ENCODE results near the gene WBP1L.
"Not testable (repeated sequence)": the region's sequence is repeated elsewhere in the genome, so short reads cannot be mapped to it uniquely, and the experiment has no call there.

Gene WBP1L

DNA sequence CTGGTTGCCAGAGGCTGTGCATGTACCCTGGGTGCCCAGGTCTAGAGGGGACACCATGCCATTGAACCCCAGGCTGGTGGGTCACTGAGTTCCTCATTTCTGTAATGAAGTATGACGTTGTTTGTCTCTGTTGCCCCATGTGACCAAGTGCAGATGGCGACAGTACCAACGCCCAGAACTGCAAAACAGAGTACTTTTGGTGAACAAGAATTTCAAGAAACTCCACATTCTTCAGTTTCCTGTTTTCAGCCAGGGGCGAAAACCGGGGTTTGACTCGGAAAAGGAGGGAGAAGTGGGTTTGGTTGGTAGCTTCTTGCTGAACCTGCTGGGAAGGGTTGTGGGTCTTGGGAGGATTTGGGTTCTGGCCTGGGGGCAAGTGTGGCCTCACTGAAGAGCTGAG, 75.3 kb downstream of the WBP1L start:
- Mint-ChIP-seq H3K27ac (no peak overlapping the region), H3K36me3 (no peaks in the 10 kb centered on the region), H3K9me3 (no peaks in the 10 kb centered on the region), H3K4me3 (no peak overlapping the region), H3K27me3 (no peaks in the 10 kb centered on the region), H3K4me1 (peaks cover 8% of the 10 kb centered on the region)

DNA sequence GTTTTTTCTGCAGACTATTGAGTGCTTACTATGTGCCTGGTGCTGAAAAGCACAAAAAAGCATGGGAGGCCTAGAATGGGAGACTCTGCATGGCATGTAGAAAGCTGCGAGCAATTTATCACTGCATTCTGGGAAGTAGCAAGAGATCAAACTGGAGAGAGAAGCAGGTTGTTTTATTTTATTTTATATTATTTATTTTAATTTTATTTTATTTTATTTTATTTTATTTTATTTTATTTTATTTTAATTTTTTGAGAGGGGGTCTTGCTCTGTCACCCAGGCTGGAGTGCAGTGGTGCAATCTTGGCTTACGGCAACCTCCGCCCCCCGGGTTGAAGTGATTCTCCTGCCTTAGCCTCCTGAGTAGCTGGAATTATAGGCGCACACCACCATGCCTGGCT, 76.3 kb downstream of the WBP1L start:
- not testable (repeated sequence) for H3K4me3 Mint-ChIP-seq, H3K27me3 Mint-ChIP-seq, H3K36me3 Mint-ChIP-seq, H3K4me1 Mint-ChIP-seq, H3K9me3 Mint-ChIP-seq, H3K27ac Mint-ChIP-seq

DNA sequence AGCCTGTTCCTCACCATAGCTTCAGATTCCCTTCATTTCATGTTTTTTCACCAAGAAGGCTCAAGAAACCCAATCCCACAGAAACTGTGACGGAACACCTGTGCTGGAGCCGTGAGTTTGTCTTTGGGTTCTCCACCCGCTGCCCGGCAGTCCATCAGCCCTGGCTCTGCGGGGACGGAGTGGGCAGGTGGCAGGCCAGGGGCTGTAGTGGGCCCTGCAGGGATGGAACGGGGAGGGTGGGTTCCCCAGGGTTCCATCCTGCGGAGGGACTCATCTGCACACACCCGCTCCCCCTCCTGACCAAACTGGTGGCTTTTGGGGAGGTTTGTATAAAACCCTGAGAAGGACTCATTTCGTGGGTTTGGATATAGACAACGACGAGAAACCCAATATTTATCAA, 78.5 kb downstream of the WBP1L start:
- H3K9me3 Mint-ChIP-seq: no peaks in the 10 kb centered on the region
- peaks cover 8% of the 10 kb centered on the region for H3K4me1 Mint-ChIP-seq
- no peak overlapping the region for H3K27ac Mint-ChIP-seq
- H3K27me3 Mint-ChIP-seq: no peaks in the 10 kb centered on the region
- no peaks in the 10 kb centered on the region for H3K36me3 Mint-ChIP-seq
- H3K4me3 Mint-ChIP-seq: no peak overlapping the region

DNA sequence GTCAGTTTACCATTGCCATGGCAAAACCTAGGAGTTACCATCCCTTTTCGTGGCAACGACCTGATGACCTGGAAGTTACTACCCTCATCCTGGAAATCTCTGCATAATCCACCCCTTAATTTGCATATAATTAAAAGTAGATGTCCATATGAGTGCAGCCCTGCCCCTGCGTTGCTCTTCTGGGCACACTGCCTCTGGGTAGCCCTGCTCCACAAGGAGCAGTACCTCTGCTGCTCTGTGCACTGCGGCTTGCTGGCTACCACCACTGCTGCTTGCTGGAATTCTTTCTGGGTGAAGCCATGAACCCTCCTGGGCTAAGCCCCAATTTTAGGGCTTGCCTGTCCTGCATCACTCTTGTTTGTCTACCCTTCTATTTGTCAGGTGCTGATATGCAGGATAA, 80.9 kb downstream of the WBP1L start:
- H3K27me3 Mint-ChIP-seq: no peaks in the 10 kb centered on the region

DNA sequence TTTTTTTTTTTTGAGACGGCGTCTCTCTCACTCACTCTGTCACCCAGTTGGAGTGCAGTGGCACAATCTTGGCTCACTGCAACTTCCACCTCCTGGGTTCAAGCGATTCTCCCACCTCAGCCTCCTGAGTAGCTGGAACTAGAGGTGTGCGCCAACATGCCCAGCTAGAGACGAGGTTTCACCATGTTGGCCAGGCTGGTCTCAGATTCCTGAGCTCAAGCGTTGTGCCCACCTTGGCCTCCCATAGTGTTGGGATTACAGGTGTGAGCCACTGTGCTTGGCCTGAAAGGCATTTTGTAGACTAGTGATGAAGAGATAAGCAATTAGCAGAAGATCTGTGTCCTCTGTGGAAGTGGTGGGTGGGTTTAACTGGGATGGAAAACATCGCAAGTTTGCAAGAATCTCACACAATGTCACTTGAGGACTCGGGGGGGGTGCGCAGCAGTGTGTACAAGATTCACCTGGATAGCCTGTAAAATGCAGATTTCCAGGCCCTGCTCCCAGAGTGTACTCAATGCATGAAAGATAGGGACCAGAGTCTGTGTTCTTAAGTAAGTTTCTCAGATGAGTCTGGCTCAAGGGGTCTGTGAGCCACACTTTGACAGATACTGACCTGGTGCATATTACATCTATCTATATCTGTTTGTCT, 82.5 kb downstream of the WBP1L start:
- peaks cover 4% of the 10 kb centered on the region for H3K36me3 Mint-ChIP-seq
- no peak overlapping the region for H3K27ac Mint-ChIP-seq
- H3K27me3 Mint-ChIP-seq: no peaks in the 10 kb centered on the region
- H3K4me1 Mint-ChIP-seq: no peaks in the 10 kb centered on the region
- H3K9me3 Mint-ChIP-seq: no peaks in the 10 kb centered on the region
- H3K4me3 Mint-ChIP-seq: no peak overlapping the region

More for the DNA sequence above, 80.9 kb downstream of the WBP1L start:
- no peak overlapping the region for H3K27ac Mint-ChIP-seq
- peaks cover 2% of the 10 kb centered on the region for H3K4me1 Mint-ChIP-seq
- H3K4me3 Mint-ChIP-seq: no peak overlapping the region
- no peaks in the 10 kb centered on the region for H3K36me3 Mint-ChIP-seq
- no peaks in the 10 kb centered on the region for H3K9me3 Mint-ChIP-seq

DNA sequence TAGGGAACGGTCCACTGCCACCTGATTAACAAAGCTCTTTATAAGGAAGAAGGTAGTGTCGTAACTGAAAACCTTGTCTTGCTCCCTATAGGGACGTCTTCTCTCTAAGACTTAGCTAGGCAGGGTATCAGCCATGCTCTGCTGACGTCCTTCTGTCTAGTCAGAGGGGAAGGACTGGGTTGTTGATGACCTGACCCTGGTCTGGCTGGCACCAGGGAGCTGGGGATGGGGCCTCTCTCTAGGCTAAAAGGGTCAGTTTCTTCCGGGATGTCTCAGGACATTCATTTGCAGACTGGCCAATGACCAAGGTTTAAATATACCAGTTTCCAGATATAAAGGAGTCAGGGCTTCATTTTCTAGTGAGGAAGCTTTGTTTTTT, 83.8 kb downstream of the WBP1L start:
- H3K9me3 Mint-ChIP-seq: no peaks in the 10 kb centered on the region
- H3K4me1 Mint-ChIP-seq: no peaks in the 10 kb centered on the region
- peaks cover 4% of the 10 kb centered on the region for H3K36me3 Mint-ChIP-seq
- no peak overlapping the region for H3K4me3 Mint-ChIP-seq
- no peaks in the 10 kb centered on the region for H3K27me3 Mint-ChIP-seq
- no peak overlapping the region for H3K27ac Mint-ChIP-seq

DNA sequence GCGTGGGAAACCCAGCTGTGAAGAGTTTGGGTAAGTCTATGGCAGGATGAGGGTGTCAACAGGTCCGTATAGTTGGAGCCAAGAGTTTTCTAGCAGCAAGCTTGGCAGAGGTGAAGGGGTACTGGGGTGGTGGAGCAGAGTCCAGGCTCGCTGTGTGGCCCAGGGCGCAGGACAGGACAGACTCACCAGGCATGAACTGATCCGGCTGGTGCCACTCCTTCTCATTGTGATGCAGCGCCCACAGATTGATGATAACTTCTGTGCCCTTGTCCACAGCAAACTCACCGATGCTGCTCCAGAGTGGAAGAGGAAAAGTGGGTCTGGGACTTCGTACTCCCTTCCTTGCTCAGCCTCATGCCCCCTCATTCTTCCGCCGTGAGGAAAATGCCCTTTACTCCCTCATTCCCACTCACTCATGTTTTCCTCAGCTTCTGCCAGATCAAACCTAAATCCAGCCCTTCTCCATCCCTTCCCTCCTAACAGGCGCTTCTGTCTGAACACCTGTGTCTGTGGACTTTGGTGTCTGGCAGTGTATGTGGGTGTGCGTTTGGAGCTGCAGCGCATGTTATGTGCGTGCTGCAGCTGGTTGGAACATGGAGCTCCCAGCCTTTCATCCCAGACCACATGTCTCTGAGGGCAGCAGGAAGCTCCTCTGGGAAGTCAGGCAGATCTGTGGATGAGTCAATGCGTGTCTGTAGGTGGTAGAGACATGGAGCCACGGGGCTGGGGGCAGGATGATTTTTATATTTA, 87.7 kb downstream of the WBP1L start:
- Mint-ChIP-seq H3K27me3 (no peaks in the 10 kb centered on the region), H3K9me3 (no peaks in the 10 kb centered on the region), H3K4me1 (no peaks in the 10 kb centered on the region), H3K4me3 (no peak overlapping the region), H3K36me3 (peaks cover 4% of the 10 kb centered on the region), H3K27ac (no peak overlapping the region)

DNA sequence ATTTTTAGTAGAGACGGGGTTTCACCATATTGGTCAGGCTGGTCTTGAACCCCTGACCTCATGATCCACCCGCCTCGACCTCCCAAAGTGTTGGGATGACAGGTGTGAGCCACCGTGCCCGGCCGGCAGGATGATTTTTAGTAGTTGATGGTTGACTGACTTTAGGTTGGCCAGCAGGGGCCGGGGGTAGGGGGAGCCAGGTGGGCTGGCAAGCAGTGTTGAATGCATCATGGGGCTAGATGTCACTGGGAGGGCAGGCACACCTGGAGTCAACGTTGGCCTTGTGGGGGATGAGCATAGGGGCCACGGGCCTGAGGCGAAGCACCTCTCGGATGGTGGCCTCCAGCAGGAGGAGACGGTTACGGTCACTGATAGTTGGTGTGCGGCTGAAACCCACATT, 88.5 kb downstream of the WBP1L start:
- peaks cover 4% of the 10 kb centered on the region for H3K36me3 Mint-ChIP-seq
- H3K4me3 Mint-ChIP-seq: no peak overlapping the region
- no peaks in the 10 kb centered on the region for H3K27me3 Mint-ChIP-seq
- H3K9me3 Mint-ChIP-seq: no peaks in the 10 kb centered on the region
- H3K27ac Mint-ChIP-seq: no peak overlapping the region
- H3K4me1 Mint-ChIP-seq: no peaks in the 10 kb centered on the region

DNA sequence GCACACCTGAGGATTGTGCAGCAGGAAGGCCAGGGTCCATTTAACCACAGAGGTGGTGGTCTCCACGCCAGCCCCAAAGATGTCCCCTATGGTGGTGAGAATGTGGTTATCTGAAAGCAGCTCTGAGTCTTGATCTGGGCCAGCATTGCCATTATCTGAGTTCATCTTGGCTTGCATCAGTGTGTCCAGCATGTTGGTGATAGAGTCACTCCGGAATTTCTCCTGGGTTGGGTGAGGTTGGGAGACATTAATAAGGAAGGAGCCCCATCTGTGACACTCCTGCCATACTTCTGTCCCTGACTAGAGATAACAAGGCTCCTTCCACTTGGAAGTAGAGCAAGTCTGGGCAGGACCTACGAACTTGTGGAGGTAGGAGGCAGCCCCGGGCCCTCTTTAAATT, 89.2 kb downstream of the WBP1L start:
- peaks cover 2% of the 10 kb centered on the region for H3K27me3 Mint-ChIP-seq
- no peak overlapping the region for H3K27ac Mint-ChIP-seq
- H3K4me3 Mint-ChIP-seq: no peak overlapping the region
- peaks cover 4% of the 10 kb centered on the region for H3K36me3 Mint-ChIP-seq
- H3K9me3 Mint-ChIP-seq: no peaks in the 10 kb centered on the region
- H3K4me1 Mint-ChIP-seq: no peaks in the 10 kb centered on the region

DNA sequence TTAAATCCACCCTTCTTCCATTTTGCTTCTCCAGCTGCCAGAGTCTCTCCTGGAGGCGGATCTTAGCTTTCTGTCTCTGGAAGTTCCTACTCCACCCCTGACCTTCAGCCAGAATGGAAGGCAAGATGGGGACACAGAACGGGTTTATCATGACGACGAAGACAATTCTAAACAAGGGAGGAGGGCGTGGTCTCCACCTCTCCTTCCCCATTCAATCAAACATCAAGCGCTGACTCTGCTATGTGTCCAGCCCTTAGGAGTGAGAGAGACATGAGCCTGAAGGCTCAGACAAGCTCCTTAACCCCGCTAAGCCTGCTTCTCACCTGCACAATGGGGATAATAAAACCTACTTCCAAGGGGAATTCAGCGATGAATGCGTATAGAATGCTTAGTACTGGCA, 90.4 kb downstream of the WBP1L start:
- H3K4me1 Mint-ChIP-seq: no peaks in the 10 kb centered on the region
- H3K4me3 Mint-ChIP-seq: no peak overlapping the region
- peaks cover 4% of the 10 kb centered on the region for H3K27me3 Mint-ChIP-seq
- H3K9me3 Mint-ChIP-seq: no peaks in the 10 kb centered on the region
- no peak overlapping the region for H3K27ac Mint-ChIP-seq
- H3K36me3 Mint-ChIP-seq: peaks cover 4% of the 10 kb centered on the region

DNA sequence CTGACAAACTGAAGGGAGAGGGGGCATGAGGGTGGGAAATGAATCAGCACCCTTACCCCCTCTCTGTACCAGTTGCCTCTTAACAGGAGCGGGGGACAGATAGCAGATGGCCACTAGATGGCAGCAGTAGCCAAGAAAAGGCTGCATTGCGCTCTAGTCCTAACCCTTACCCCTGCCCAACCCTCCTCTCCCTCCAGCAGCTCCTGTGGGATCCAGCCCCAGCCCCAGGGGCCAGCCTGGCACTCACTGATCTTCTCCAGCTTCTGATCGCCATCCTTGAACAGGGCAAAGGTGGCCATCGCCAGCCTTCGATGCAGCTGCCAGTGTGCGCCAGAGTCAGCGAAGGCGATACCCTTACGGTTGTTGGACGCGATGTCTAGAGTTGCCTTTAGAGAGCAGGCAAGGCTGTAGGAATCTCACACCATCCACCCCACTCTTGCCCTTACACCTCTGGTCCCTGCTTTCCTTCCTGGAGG, 91.3 kb downstream of the WBP1L start:
- H3K9me3 Mint-ChIP-seq: no peaks in the 10 kb centered on the region
- H3K4me1 Mint-ChIP-seq: no peaks in the 10 kb centered on the region
- peaks cover 4% of the 10 kb centered on the region for H3K36me3 Mint-ChIP-seq
- H3K4me3 Mint-ChIP-seq: no peak overlapping the region
- H3K27ac Mint-ChIP-seq: no peak overlapping the region
- H3K27me3 Mint-ChIP-seq: peaks cover 4% of the 10 kb centered on the region

DNA sequence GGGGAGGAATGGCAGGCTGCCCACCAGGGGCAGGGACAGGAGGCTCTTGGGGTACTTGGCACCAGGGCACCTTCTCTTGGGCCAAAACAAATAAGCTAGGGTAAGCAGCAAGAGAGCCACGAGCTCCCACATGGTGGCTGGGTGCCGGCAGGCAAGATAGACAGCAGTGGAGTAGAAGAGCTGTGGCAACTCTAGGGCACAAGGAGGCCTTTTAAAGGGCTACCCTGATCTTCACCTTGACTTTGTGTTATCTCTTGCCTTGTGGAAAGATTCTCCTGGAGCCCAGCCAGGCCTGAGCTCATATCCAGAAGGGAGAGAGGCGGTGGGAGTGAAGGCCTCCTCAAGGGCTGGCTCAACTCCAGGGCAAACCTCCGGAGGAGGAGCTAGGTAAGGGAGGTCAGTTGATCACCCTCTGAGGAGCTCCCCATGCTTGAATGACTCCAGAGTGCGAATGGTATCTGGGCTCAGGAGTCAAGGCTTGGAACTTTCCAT, 93.5 kb downstream of the WBP1L start, which contains the start of gene CYP17A1:
TSS of gene CYP17A1 (minus strand) at position 184 of the 492 bp plus-strand sequence. CDS start at position 132, 52 bp downstream.
- no peaks in the 10 kb centered on the region for H3K9me3 Mint-ChIP-seq
- H3K27me3 Mint-ChIP-seq: peaks cover 4% of the 10 kb centered on the region
- no peaks in the 10 kb centered on the region for H3K36me3 Mint-ChIP-seq
- H3K27ac Mint-ChIP-seq: no peak within 1 kb of the TSS
- H3K4me1 Mint-ChIP-seq: no peaks in the 10 kb centered on the region
- H3K4me3 Mint-ChIP-seq: no peak within 1 kb of the TSS

DNA sequence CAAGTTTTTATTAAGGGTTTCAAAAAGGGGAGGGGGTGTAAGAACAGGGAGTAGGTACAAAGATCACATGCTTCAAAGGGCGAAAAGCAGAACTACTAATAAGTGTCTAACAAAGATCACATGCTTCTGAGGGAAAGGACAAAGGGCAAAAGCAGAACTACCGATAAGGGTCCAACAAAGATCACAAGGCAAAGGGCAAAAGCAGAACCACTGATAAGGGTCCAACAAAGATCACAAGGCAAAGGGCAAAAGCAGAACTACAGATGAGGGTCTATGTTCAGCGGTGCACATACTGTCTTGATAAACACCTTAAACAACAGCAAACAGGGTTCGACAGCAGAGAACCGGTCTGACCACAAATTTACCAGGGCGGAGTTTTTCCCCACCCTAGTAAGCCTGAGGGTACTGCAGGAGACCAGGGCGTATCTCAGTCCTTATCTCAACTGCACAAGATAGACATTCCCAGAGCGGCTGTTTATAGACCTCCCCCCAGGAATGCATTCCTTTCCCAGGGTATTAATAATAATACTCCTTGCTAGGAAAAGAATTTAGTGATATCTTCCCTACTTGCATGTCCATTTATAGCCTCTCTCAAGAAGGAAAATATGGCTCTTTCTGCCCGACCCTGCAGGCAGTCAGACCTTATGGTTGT, 94.7 kb downstream of the WBP1L start:
- H3K36me3 Mint-ChIP-seq, H3K27ac Mint-ChIP-seq, H3K27me3 Mint-ChIP-seq, H3K4me3 Mint-ChIP-seq, H3K9me3 Mint-ChIP-seq, H3K4me1 Mint-ChIP-seq: not testable (repeated sequence)

DNA sequence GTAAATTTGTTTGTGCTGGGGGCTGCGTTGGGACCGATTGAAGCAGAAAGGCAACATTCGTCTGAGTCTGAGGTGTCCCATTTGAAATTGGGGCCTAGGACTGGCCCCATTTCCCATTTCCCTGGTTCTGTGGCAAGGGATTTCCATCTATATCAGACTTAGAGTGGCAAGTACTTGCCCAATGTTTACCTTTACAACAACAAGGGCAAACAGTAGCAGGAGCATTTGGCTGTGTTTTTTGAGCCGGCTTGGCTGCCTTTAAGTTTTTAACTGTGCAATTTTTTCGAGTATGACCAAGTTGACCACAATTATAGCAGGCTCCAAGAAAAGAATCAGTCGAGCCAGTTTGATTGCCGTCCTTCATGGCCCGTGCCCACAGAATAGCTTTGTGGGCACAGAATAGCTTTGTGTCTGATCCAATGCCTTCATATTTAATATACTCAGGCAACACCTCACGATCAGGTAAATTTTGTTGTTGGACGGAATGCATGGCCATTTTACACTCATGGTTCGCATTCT, 98.1 kb downstream of the WBP1L start:
- Mint-ChIP-seq H3K27me3 (peaks cover 4% of the 10 kb centered on the region), H3K27ac (no peak overlapping the region), H3K36me3 (peaks cover 2% of the 10 kb centered on the region), H3K4me3 (no peak overlapping the region), H3K9me3 (no peaks in the 10 kb centered on the region), H3K4me1 (no peaks in the 10 kb centered on the region)

DNA sequence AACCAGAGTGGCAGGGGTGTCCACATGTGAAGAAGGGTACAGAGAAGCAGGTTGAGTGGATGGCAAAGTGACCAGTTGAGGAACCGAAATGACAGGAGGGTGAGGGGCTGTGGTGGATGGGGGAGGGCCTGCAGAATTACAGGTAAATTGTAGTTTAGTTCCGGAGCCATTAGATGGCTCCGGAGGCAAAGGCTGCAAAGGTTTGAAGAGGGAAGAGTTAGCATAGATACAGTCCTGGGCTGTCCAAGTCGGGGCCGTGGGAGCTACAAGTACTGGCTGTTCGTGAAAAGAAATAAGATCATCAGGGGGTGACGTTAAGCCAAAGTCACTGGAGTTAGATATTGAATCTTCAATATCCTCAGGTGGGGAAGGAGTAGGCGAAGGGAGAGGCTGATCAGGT, 99.4 kb downstream of the WBP1L start:
- H3K27me3 Mint-ChIP-seq, H3K36me3 Mint-ChIP-seq, H3K27ac Mint-ChIP-seq, H3K4me3 Mint-ChIP-seq, H3K9me3 Mint-ChIP-seq, H3K4me1 Mint-ChIP-seq: not testable (repeated sequence)

DNA sequence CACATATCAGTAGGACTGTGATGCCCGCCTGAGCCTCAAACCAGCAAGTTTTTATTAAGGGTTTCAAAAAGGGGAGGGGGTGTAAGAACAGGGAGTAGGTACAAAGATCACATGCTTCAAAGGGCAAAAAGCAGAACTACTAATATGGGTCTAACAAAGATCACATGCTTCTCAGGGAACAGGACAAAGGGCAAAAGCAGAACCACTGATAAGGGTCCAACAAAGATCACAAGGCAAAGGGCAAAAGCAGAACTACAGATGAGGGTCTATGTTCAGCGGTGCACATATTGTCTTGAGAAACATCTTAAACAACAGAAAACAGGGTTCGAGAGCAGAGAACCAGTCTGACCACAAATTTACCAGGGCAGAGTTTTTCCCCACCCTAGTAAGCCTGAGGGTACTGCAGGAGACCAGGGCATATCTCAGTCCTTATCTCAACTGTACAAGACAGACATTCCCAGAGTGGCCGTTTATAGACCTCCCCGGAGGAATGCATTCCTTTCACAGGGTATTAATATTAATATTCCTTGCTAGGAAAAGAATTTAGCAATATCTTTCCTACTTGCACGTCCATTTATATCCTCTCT, 100.5 kb downstream of the WBP1L start:
- not testable (repeated sequence) for H3K4me3 Mint-ChIP-seq, H3K4me1 Mint-ChIP-seq, H3K27ac Mint-ChIP-seq, H3K9me3 Mint-ChIP-seq, H3K27me3 Mint-ChIP-seq, H3K36me3 Mint-ChIP-seq

Data from activated naive CD4-positive, alpha-beta T cell treated with anti-CD3 and anti-CD28 coated beads, Interleukin-2, amount 50 U/mL, for 24 hours (primary cell).